ENCODE results near the gene CDA. TPM values are rescaled to one million over a fixed set of nuclear protein-coding genes. Genes with fewer than 3 reads are reported as not detected.
A peak's percentile ranks its signal among the peaks of the same experiment; 100 is the strongest.

The CDA gene
- total RNA-seq, 1 donor from 2014 or later = 2.0 TPM

DNA sequence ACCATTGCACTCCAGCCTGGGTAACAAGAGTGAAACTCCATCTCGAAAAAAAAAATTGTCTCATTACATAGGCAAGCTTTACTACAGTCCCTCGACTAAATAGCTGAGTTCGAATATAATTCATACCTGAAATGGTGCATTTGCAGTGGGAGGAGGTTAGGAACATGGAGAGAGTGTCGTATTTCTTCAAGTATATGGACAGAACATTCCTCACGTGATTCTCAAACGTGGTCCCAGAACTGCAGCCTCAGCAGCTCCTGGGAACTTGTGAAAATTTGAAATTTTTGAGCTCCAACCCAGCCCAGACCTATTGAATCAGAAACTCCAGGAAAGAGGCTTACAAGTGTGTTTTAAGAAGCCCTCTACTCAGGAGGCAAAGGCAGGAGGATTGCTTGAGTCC, 7.2 kb downstream of the CDA start:
- Histone ChIP-seq H3K4me1 (no peaks in the 10 kb centered on the region), H3K27me3 (ENCODE audit: low read depth) (peaks cover 29% of the 10 kb centered on the region), H3K4me3 (no peak overlapping the region), H3K27ac (replicated peaks) (no peak overlapping the region), H3K9me3 (replicated peaks) (no peaks in the 10 kb centered on the region), H3K36me3 (no peaks in the 10 kb centered on the region)
- no peak for DNase-seq
- intact Hi-C loops (cut with micrococcal nuclease) = no loop called here
- TF ChIP-seq, protein P1, sequence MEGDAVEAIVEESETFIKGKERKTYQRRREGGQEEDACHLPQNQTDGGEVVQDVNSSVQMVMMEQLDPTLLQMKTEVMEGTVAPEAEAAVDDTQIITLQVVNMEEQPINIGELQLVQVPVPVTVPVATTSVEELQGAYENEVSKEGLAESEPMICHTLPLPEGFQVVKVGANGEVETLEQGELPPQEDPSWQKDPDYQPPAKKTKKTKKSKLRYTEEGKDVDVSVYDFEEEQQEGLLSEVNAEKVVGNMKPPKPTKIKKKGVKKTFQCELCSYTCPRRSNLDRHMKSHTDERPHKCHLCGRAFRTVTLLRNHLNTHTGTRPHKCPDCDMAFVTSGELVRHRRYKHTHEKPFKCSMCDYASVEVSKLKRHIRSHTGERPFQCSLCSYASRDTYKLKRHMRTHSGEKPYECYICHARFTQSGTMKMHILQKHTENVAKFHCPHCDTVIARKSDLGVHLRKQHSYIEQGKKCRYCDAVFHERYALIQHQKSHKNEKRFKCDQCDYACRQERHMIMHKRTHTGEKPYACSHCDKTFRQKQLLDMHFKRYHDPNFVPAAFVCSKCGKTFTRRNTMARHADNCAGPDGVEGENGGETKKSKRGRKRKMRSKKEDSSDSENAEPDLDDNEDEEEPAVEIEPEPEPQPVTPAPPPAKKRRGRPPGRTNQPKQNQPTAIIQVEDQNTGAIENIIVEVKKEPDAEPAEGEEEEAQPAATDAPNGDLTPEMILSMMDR (IDR thresholded peaks at IDR 0.05; ENCODE audit: borderline replicate concordance) = no peak

DNA sequence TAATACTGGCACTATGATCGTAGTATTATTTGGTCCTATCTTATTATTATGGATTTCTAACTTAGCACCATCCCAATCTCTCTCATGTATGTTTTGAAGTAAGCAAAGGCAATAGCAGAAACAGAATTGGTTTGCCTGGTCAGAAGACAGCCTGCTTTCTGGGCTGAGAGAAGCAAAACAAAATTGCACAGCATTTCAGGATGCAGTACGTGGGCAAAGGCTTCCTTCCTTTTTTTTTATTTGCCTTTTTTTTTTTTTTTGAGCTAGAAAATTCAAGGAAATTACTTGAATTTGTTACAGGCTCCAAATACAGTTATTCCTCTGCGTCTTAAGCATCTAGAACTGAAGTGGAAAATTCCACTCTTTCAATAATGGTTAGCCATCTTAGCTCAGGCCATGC, 8.8 kb downstream of the CDA start:
- no peak for DNase-seq
- no peaks in the 10 kb centered on the region for H3K36me3 ChIP-seq
- H3K27ac ChIP-seq (replicated peaks) = peak overlapping the region; percentile 43
- peaks cover 13% of the 10 kb centered on the region for H3K27me3 ChIP-seq (ENCODE audit: low read depth)
- no peaks in the 10 kb centered on the region for H3K4me1 ChIP-seq
- no peak overlapping the region for H3K4me3 ChIP-seq
- H3K9me3 ChIP-seq (replicated peaks) = no peaks in the 10 kb centered on the region
- intact Hi-C loops (cut with micrococcal nuclease) = no loop called here
- TF ChIP-seq, protein P1 (IDR thresholded peaks at IDR 0.05; ENCODE audit: borderline replicate concordance) = no peak

DNA sequence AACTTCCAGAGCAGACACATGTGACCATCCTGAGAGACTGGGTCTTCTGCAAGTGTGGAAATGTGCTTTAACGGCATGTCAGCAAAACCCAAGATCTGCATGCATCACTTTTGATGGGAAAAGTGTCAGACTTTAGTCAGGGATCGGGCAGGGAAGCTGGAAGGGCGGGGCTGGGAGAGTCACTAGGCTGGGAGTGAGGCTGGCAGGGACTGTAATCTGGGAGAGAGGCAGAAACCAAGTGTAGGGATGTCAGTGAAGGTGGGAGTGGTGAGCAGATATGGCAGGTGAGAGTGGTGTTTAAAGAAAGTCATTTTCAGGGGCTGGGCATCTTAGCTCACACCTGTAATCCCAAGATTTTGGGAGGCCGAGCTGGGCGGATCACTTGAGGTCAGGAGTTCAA, 11.3 kb downstream of the CDA start:
- H3K4me3 ChIP-seq = no peak overlapping the region
- no peak for DNase-seq
- H3K9me3 ChIP-seq (replicated peaks) = no peaks in the 10 kb centered on the region
- intact Hi-C loops (cut with micrococcal nuclease) = no loop called here
- H3K27ac ChIP-seq (replicated peaks) = no peak overlapping the region
- H3K27me3 ChIP-seq (ENCODE audit: low read depth) = no peaks in the 10 kb centered on the region
- H3K4me1 ChIP-seq = no peaks in the 10 kb centered on the region
- no peaks in the 10 kb centered on the region for H3K36me3 ChIP-seq
- TF ChIP-seq, protein P1 (IDR thresholded peaks at IDR 0.05; ENCODE audit: borderline replicate concordance) = no peak

DNA sequence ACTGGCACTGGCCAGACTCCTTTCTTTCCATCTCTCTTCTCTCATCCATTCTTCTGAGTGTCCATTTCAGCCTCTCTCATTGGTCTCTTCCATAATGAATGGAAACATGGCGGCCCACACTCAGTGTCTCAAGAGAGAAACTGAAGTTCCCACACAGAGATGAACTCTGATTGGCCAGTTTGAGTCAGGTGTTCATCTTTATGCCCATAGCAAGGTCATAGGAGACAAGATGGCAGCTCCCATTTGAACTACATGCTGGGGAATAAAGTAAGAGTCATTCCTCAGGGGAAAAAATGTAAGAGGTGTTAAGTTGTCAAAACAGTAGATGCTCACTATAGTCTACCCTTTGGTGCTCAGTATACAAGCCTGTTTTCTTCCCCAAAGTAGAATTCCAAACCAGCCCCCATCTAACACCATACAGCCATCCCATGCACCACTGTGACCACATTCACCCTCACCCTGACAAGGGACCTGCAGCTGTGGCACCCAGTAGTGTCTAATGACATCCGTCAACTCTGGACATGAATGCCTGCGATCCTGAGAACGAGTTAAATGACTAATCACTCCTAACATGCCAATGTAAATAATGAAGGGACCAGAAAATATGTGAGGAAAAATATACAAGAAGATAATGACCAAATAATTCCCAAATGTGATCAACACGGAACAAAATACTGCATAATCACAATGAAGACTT, 12.4 kb downstream of the CDA start:
- H3K4me3 ChIP-seq = no peak overlapping the region
- no peak for DNase-seq
- intact Hi-C loops (cut with micrococcal nuclease) = no loop called here

DNA sequence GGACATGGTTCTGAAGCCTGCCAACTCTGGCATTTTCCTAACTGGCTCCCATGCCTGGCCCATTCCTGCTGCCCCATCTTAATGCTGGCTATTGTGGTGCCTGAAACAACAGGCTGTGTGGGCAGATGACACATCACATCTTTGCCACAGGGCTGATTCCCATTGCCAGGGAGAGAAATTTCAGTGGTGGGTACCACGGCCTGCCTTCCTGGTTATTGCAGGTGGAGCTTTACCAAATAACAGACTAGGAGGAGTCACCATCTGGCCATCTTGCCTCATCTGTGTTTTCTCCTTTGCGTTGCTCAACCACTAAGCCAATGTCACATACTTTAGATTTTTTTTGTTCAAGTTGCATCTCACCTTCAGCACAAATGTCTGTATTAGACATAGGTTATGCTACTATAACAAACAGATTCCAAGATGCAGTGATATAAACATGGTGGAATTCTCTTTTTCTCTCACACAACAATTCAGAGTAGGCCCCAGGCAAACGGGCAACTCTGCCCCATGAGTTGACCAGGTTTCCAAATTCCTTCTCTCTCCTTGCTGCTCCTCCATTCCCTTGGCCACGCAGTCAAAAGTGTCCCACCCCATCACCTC, 14.1 kb downstream of the CDA start:
- Histone ChIP-seq H3K4me3 (no peak overlapping the region), H3K4me1 (peaks cover 4% of the 10 kb centered on the region), H3K36me3 (no peaks in the 10 kb centered on the region), H3K27me3 (ENCODE audit: low read depth) (no peaks in the 10 kb centered on the region), H3K27ac (replicated peaks) (no peak overlapping the region), H3K9me3 (replicated peaks) (no peaks in the 10 kb centered on the region)
- DNase-seq = no peak
- intact Hi-C loops (cut with micrococcal nuclease) = no loop called here
- TF ChIP-seq, protein P1 (IDR thresholded peaks at IDR 0.05; ENCODE audit: borderline replicate concordance) = no peak

More for the DNA sequence above, 12.4 kb downstream of the CDA start:
- no peaks in the 10 kb centered on the region for H3K36me3 ChIP-seq
- H3K27me3 ChIP-seq (ENCODE audit: low read depth) = no peaks in the 10 kb centered on the region
- TF ChIP-seq, protein P1 (IDR thresholded peaks at IDR 0.05; ENCODE audit: borderline replicate concordance) = no peak
- H3K9me3 ChIP-seq (replicated peaks) = no peaks in the 10 kb centered on the region
- H3K27ac ChIP-seq (replicated peaks) = no peak overlapping the region
- H3K4me1 ChIP-seq = no peaks in the 10 kb centered on the region
